GM18526 (cell line): Measurements from ENCODE around the gene TNFAIP8.

Source experiments
- POLR2A ChIP-seq: IDR thresholded peaks from 3 replicates; pipeline ENCODE4 v1.6.1; 2011; ENCODE audit not compliant: insufficient read length; ENCODE audit errors: extremely low read depth

TNFAIP8 gene

GRCh38 chr5:119435436-119436132 lies 79.8 kb downstream of the TNFAIP8 start:
- no peak for TF ChIP-seq POLR2A

DNA sequence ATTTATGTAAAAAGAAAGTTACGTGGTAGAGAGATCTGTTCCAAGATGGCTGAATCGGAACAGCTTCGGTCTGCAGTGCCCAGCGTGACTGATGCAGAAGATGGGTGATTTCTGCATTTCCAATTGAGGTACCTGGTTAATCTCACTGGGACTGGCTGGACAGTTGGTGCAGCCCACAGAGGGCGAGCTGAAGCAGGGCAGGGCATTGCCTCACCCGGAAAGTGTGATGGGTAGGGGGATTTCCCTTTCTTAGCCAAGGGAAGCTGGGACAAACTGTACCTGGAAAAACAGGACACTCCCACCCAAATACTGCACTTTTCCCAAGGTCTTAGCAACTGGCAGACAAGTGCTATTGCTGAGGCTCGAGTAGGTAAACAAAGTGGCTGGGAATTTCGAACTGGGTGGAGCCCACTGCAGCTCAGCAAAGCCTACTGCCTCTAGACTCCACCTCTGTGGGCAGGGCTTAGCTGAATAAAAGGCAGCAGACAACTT lies 83.4 kb downstream of the TNFAIP8 start:
- TF ChIP-seq POLR2A: no peak

DNA sequence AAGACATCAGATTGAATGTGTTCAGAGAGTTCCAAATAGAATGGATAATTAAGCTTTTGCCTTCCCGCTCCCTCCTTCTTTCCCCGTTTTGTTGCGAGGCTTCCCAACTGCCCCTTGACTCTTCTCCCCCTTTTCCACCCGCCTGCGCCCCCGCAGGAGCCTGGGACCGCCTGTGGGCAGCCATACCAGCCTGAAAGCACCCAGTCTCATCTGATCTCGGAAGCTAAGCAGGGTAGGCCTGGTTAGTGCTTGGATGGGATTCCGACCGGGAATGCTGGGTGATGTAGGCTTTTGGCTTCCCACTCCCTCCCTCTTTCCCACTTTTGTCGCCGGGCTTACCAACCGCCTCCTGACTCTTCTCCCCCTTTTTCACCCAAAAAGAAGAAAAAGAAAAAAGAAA lies 89.7 kb downstream of the TNFAIP8 start:
- TF ChIP-seq POLR2A: no peak
